ENCODE results near the gene NKX2-3. TPM values are rescaled to one million over a fixed set of nuclear protein-coding genes. Genes with fewer than 3 reads are reported as not detected.

The NKX2-3 gene
- polyA plus RNA-seq, 1 donor, result 22.1 TPM

- no CpG with 5 or more reads among the region's 4 CpGs for WGBS (ENCODE audit: insufficient coverage, low lambda C conversion rate)
- DNase-seq, result no peak
- Histone ChIP-seq H3K27ac (ENCODE audit: low read length) (no peak overlapping the region), H3K27me3 (ENCODE audit: control insufficient read depth, insufficient read depth, low read length) (peaks cover 22% of the 10 kb centered on the region), H3K4me3 (ENCODE audit: low read length) (no peak overlapping the region), H3K9me3 (ENCODE audit: control insufficient read depth, low read depth, low read length) (no peaks in the 10 kb centered on the region), H3K4me1 (ENCODE audit: control insufficient read depth, insufficient read depth, low read length) (no peaks in the 10 kb centered on the region), H3K36me3 (ENCODE audit: control insufficient read depth, insufficient read depth, low read length) (no peaks in the 10 kb centered on the region)
Measured at GRCh38 chr10:99558708-99559107, 26.0 kb downstream of the NKX2-3 start.

GRCh38 chr10:99560277-99561126, 27.8 kb downstream of the NKX2-3 start:
- Histone ChIP-seq H3K9me3 (ENCODE audit: control insufficient read depth, low read depth, low read length) (no peaks in the 10 kb centered on the region), H3K27ac (ENCODE audit: low read length) (no peak overlapping the region), H3K36me3 (ENCODE audit: control insufficient read depth, insufficient read depth, low read length) (no peaks in the 10 kb centered on the region), H3K4me1 (ENCODE audit: control insufficient read depth, insufficient read depth, low read length) (no peaks in the 10 kb centered on the region), H3K27me3 (ENCODE audit: control insufficient read depth, insufficient read depth, low read length) (peaks cover 7% of the 10 kb centered on the region), H3K4me3 (ENCODE audit: low read length) (no peak overlapping the region)
- DNase-seq, result peak in 1 of 2 donors; percentile 30
- no CpG with 5 or more reads among the region's 13 CpGs for WGBS (ENCODE audit: insufficient coverage, low lambda C conversion rate)

GRCh38 chr10:99562631-99563030, 29.9 kb downstream of the NKX2-3 start:
- no peak for DNase-seq
- no peak overlapping the region for H3K4me3 ChIP-seq (ENCODE audit: low read length)
- H3K27me3 ChIP-seq (ENCODE audit: control insufficient read depth, insufficient read depth, low read length), result peaks cover 5% of the 10 kb centered on the region
- no CpG with 5 or more reads among the region's 2 CpGs for WGBS (ENCODE audit: insufficient coverage, low lambda C conversion rate)
- H3K36me3 ChIP-seq (ENCODE audit: control insufficient read depth, insufficient read depth, low read length), result no peaks in the 10 kb centered on the region
- no peaks in the 10 kb centered on the region for H3K4me1 ChIP-seq (ENCODE audit: control insufficient read depth, insufficient read depth, low read length)
- H3K27ac ChIP-seq (ENCODE audit: low read length), result no peak overlapping the region
- H3K9me3 ChIP-seq (ENCODE audit: control insufficient read depth, low read depth, low read length), result no peaks in the 10 kb centered on the region

- H3K4me1 ChIP-seq (ENCODE audit: control insufficient read depth, insufficient read depth, low read length), result no peaks in the 10 kb centered on the region
- 86% methylated on average over 1 of the region's 3 CpGs for WGBS (ENCODE audit: insufficient coverage, low lambda C conversion rate)
- no peak for DNase-seq
- no peaks in the 10 kb centered on the region for H3K9me3 ChIP-seq (ENCODE audit: control insufficient read depth, low read depth, low read length)
- peaks cover 5% of the 10 kb centered on the region for H3K27me3 ChIP-seq (ENCODE audit: control insufficient read depth, insufficient read depth, low read length)
- no peaks in the 10 kb centered on the region for H3K36me3 ChIP-seq (ENCODE audit: control insufficient read depth, insufficient read depth, low read length)
- H3K4me3 ChIP-seq (ENCODE audit: low read length), result no peak overlapping the region
- no peak overlapping the region for H3K27ac ChIP-seq (ENCODE audit: low read length)
Measured at GRCh38 chr10:99564361-99564760, 31.6 kb downstream of the NKX2-3 start.

- DNase-seq, result no peak
- Histone ChIP-seq H3K27ac (ENCODE audit: low read length) (no peak overlapping the region), H3K36me3 (ENCODE audit: control insufficient read depth, insufficient read depth, low read length) (no peaks in the 10 kb centered on the region), H3K4me1 (ENCODE audit: control insufficient read depth, insufficient read depth, low read length) (no peaks in the 10 kb centered on the region), H3K4me3 (ENCODE audit: low read length) (no peak overlapping the region), H3K27me3 (ENCODE audit: control insufficient read depth, insufficient read depth, low read length) (peaks cover 3% of the 10 kb centered on the region), H3K9me3 (ENCODE audit: control insufficient read depth, low read depth, low read length) (no peaks in the 10 kb centered on the region)
- WGBS (ENCODE audit: insufficient coverage, low lambda C conversion rate), result no CpG with 5 or more reads among the region's 4 CpGs
Measured at GRCh38 chr10:99565166-99565565, 32.4 kb downstream of the NKX2-3 start.

- WGBS (ENCODE audit: insufficient coverage, low lambda C conversion rate), result 40% methylated on average over 1 of the region's 11 CpGs
Measured at GRCh38 chr10:99569253-99569939, 36.7 kb downstream of the NKX2-3 start.

GRCh38 chr10:99569961-99570360, 37.2 kb downstream of the NKX2-3 start:
- no peak for DNase-seq
- H3K4me1 ChIP-seq (ENCODE audit: control insufficient read depth, insufficient read depth, low read length), result no peaks in the 10 kb centered on the region
- H3K36me3 ChIP-seq (ENCODE audit: control insufficient read depth, insufficient read depth, low read length), result no peaks in the 10 kb centered on the region
- no peak overlapping the region for H3K27ac ChIP-seq (ENCODE audit: low read length)
- no peaks in the 10 kb centered on the region for H3K9me3 ChIP-seq (ENCODE audit: control insufficient read depth, low read depth, low read length)
- no peak overlapping the region for H3K4me3 ChIP-seq (ENCODE audit: low read length)
- H3K27me3 ChIP-seq (ENCODE audit: control insufficient read depth, insufficient read depth, low read length), result peaks cover 3% of the 10 kb centered on the region

More at GRCh38 chr10:99569253-99569939, 36.7 kb downstream of the NKX2-3 start:
- H3K27ac ChIP-seq (ENCODE audit: low read length), result no peak overlapping the region
- H3K4me3 ChIP-seq (ENCODE audit: low read length), result no peak overlapping the region
- no peak for DNase-seq
- H3K9me3 ChIP-seq (ENCODE audit: control insufficient read depth, low read depth, low read length), result no peaks in the 10 kb centered on the region
- peaks cover 3% of the 10 kb centered on the region for H3K27me3 ChIP-seq (ENCODE audit: control insufficient read depth, insufficient read depth, low read length)
- no peaks in the 10 kb centered on the region for H3K36me3 ChIP-seq (ENCODE audit: control insufficient read depth, insufficient read depth, low read length)
- H3K4me1 ChIP-seq (ENCODE audit: control insufficient read depth, insufficient read depth, low read length), result no peaks in the 10 kb centered on the region

- Histone ChIP-seq H3K27me3 (ENCODE audit: control insufficient read depth, insufficient read depth, low read length) (peaks cover 3% of the 10 kb centered on the region), H3K4me1 (ENCODE audit: control insufficient read depth, insufficient read depth, low read length) (no peaks in the 10 kb centered on the region), H3K4me3 (ENCODE audit: low read length) (no peak overlapping the region), H3K9me3 (ENCODE audit: control insufficient read depth, low read depth, low read length) (no peaks in the 10 kb centered on the region), H3K27ac (ENCODE audit: low read length) (no peak overlapping the region), H3K36me3 (ENCODE audit: control insufficient read depth, insufficient read depth, low read length) (no peaks in the 10 kb centered on the region)
- DNase-seq, result no peak
- WGBS (ENCODE audit: insufficient coverage, low lambda C conversion rate), result no CpG with 5 or more reads among the region's 1 CpG
Measured at GRCh38 chr10:99571816-99572215, 39.1 kb downstream of the NKX2-3 start.

GRCh38 chr10:99573790-99574189, 41.0 kb downstream of the NKX2-3 start:
- no CpG with 5 or more reads among the region's 5 CpGs for WGBS (ENCODE audit: insufficient coverage, low lambda C conversion rate)
- Histone ChIP-seq H3K4me3 (ENCODE audit: low read length) (no peak overlapping the region), H3K9me3 (ENCODE audit: control insufficient read depth, low read depth, low read length) (no peaks in the 10 kb centered on the region), H3K4me1 (ENCODE audit: control insufficient read depth, insufficient read depth, low read length) (no peaks in the 10 kb centered on the region), H3K36me3 (ENCODE audit: control insufficient read depth, insufficient read depth, low read length) (no peaks in the 10 kb centered on the region), H3K27ac (ENCODE audit: low read length) (no peak overlapping the region), H3K27me3 (ENCODE audit: control insufficient read depth, insufficient read depth, low read length) (peaks cover 10% of the 10 kb centered on the region)
- DNase-seq, result no peak

GRCh38 chr10:99579971-99580370, 47.2 kb downstream of the NKX2-3 start:
- H3K9me3 ChIP-seq (ENCODE audit: control insufficient read depth, low read depth, low read length), result no peaks in the 10 kb centered on the region
- H3K4me1 ChIP-seq (ENCODE audit: control insufficient read depth, insufficient read depth, low read length), result no peaks in the 10 kb centered on the region
- H3K27me3 ChIP-seq (ENCODE audit: control insufficient read depth, insufficient read depth, low read length), result peaks cover 16% of the 10 kb centered on the region
- H3K4me3 ChIP-seq (ENCODE audit: low read length), result no peak overlapping the region
- WGBS (ENCODE audit: insufficient coverage, low lambda C conversion rate), result no CpG with 5 or more reads among the region's 1 CpG
- H3K27ac ChIP-seq (ENCODE audit: low read length), result no peak overlapping the region
- no peaks in the 10 kb centered on the region for H3K36me3 ChIP-seq (ENCODE audit: control insufficient read depth, insufficient read depth, low read length)
- no peak for DNase-seq
